IMR-90 (cell line): ENCODE results near the gene CSNK2A1. TPM values are rescaled to one million over a fixed set of nuclear protein-coding genes. Genes with fewer than 3 reads are reported as not detected.

Source experiments
- ATAC-seq: fragments of 200-7000 bp; cut with Tn5 transposase; 2 replicates; pipeline ENCODE4 v1.9.1; 2020; ENCODE audit warnings: low read depth, mild to moderate bottlenecking, moderate library complexity
- BruUV-seq: library from RNA; stranded (reverse); fragments of 400-500 nt; replicated peaks from 2 replicates; lab custom pipeline; 2021; lab: Mats Ljungman, UMichigan
- CTCF ChIA-PET: fragments of 300-600 bp; formaldehyde crosslinking; extraction: SDS; loops from one replicate; lab custom pipeline; 2021; ENCODE audit warnings: antibody characterized with exemption; lab: Yijun Ruan, JAX
- POLR2A ChIA-PET: fragments of 300-600 bp; sonication (Branson Sonifier 250); formaldehyde crosslinking; loops from one replicate; lab custom pipeline; 2022; ENCODE audit warnings: antibody characterized with exemption; ENCODE audit not compliant: unreplicated experiment; lab: Charles Lee
- DNase-seq: peaks from one replicate; pipeline ENCODE4 v3.0.0; 2013
- H2AFZ ChIP-seq: replicated peaks from 2 replicates; pipeline ENCODE3; 2013; ENCODE audit warnings: low read length, mild to moderate bottlenecking; ENCODE audit not compliant: poor library complexity
- H2AK5ac ChIP-seq: 2 replicates; pipeline ENCODE4 v1.6.1; 2013; ENCODE audit warnings: low read depth, low read length, inconsistent platforms
- H2AK9ac ChIP-seq: replicated peaks from 2 replicates; pipeline ENCODE3; 2013; ENCODE audit warnings: mild to moderate bottlenecking, low read depth, low read length, moderate library complexity; ENCODE audit not compliant: poor library complexity
- H2BK120ac ChIP-seq: 2 replicates; pipeline ENCODE4 v1.6.1; 2013; ENCODE audit warnings: low read depth, low read length, inconsistent platforms
- H2BK15ac ChIP-seq: 3 replicates; pipeline ENCODE4 v1.6.1; 2013; ENCODE audit warnings: low read depth, low read length, inconsistent platforms
- H2BK20ac ChIP-seq: 2 replicates; pipeline ENCODE4 v1.6.1; 2013; ENCODE audit warnings: low read depth, mild to moderate bottlenecking, inconsistent platforms, low read length, moderate library complexity
- H2BK5ac ChIP-seq: 2 replicates; pipeline ENCODE4 v1.6.1; 2013; ENCODE audit warnings: mild to moderate bottlenecking, low read depth, low read length, inconsistent platforms; ENCODE audit not compliant: poor library complexity, severe bottlenecking
- H3K14ac ChIP-seq: replicated peaks from 2 replicates; pipeline ENCODE4 v1.6.1; 2013; ENCODE audit warnings: low read depth, low read length, inconsistent platforms
- H3K18ac ChIP-seq: 2 replicates; pipeline ENCODE4 v1.6.1; 2013; ENCODE audit warnings: low read depth, low read length, control low read depth
- H3K23ac ChIP-seq: 2 replicates; pipeline ENCODE4 v1.6.1; 2013; ENCODE audit warnings: low read depth, low read length, inconsistent platforms
- H3K27ac ChIP-seq: 2 replicates; pipeline ENCODE4 v1.5.1; 2013; ENCODE audit warnings: mild to moderate bottlenecking, control low read depth, low read length; ENCODE audit not compliant: insufficient read depth
- H3K27me3 ChIP-seq: 2 replicates; pipeline ENCODE4 v1.6.1; 2013; ENCODE audit warnings: low read length; ENCODE audit not compliant: control insufficient read depth, insufficient read depth
- H3K36me3 ChIP-seq: 2 replicates; pipeline ENCODE4 v1.6.1; 2013; ENCODE audit warnings: low read length, mixed read lengths; ENCODE audit not compliant: control insufficient read depth, insufficient read depth
- H3K4ac ChIP-seq: 2 replicates; pipeline ENCODE4 v1.6.1; 2013; ENCODE audit warnings: low read depth, low read length, inconsistent platforms
- H3K4me1 ChIP-seq: 2 replicates; pipeline ENCODE4 v1.6.1; 2013; ENCODE audit warnings: low read length, mixed read lengths; ENCODE audit not compliant: control insufficient read depth, insufficient read depth
- H3K4me2 ChIP-seq: 2 replicates; pipeline ENCODE4 v1.6.1; 2013; ENCODE audit warnings: low read depth, mild to moderate bottlenecking, control low read depth, low read length, moderate library complexity
- H3K4me3 ChIP-seq: 2 replicates; pipeline ENCODE4 v1.5.1; 2013; ENCODE audit warnings: low read depth, mild to moderate bottlenecking, control low read depth, low read length, moderate library complexity; ENCODE audit not compliant: insufficient read depth
- H3K56ac ChIP-seq: 2 replicates; pipeline ENCODE4 v1.6.1; 2013; ENCODE audit warnings: low read length, inconsistent platforms; ENCODE audit not compliant: insufficient read depth; ENCODE audit errors: extremely low read depth
- H3K79me1 ChIP-seq, 2 experiments: 2 replicates each; pipeline ENCODE4 v1.6.1; 2013; ENCODE audit warnings: low read length in 2 of 2, inconsistent platforms in 1 of 2, low read depth in 1 of 2
- H3K9ac ChIP-seq: 2 replicates; pipeline ENCODE4 v1.6.1; 2013; ENCODE audit warnings: low read depth, low read length, control low read depth
- H3K9me1 ChIP-seq: 2 replicates; pipeline ENCODE4 v1.6.1; 2013; ENCODE audit warnings: low read length, inconsistent platforms; ENCODE audit not compliant: insufficient read depth
- H3K9me3 ChIP-seq: 2 replicates; pipeline ENCODE4 v1.6.1; 2013; ENCODE audit warnings: low read length; ENCODE audit not compliant: control insufficient read depth, insufficient read depth
- H4K20me1 ChIP-seq: 2 replicates; pipeline ENCODE4 v1.6.1; 2013; ENCODE audit warnings: low read length, inconsistent platforms; ENCODE audit not compliant: insufficient read depth
- H4K5ac ChIP-seq: 2 replicates; pipeline ENCODE4 v1.6.1; 2013; ENCODE audit warnings: mild to moderate bottlenecking, low read depth, low read length, control low read depth
- H4K8ac ChIP-seq, 2 experiments: 2 replicates each; pipeline ENCODE4 v1.6.1; 2013; ENCODE audit warnings: low read depth in 2 of 2, low read length in 2 of 2, control low read depth in 1 of 2, inconsistent platforms in 1 of 2
- H4K91ac ChIP-seq: 2 replicates; pipeline ENCODE4 v1.6.1; 2013; ENCODE audit warnings: low read depth, low read length, inconsistent platforms; ENCODE audit not compliant: insufficient read depth
- CEBPB ChIP-seq: IDR thresholded peaks from 2 replicates; pipeline ENCODE4 v1.6.1; 2012; ENCODE audit warnings: low read depth, low read length, improper control_type of control experiment
- CHD1 ChIP-seq: IDR thresholded peaks from 2 replicates; pipeline ENCODE4 v1.6.1; 2012; ENCODE audit warnings: low read depth, low read length, improper control_type of control experiment
- ELK1 ChIP-seq: fragments of 150-350 bp; IDR thresholded peaks from 2 replicates; pipeline ENCODE4 v1.6.1; 2016; ENCODE audit warnings: low read depth, mild to moderate bottlenecking, low read length, moderate library complexity, borderline replicate concordance
- MAZ ChIP-seq: IDR thresholded peaks from 2 replicates; pipeline ENCODE4 v1.6.1; 2012; ENCODE audit warnings: low read depth, mild to moderate bottlenecking, low read length, improper control_type of control experiment, moderate library complexity, borderline replicate concordance
- NFE2L2 ChIP-seq: fragments of 150-350 bp; IDR thresholded peaks from 2 replicates; pipeline ENCODE4 v1.6.1; 2016; ENCODE audit warnings: low read depth, mild to moderate bottlenecking, low read length
- POLR2A ChIP-seq: IDR thresholded peaks from 2 replicates; pipeline ENCODE4 v1.6.1; 2012; ENCODE audit warnings: mild to moderate bottlenecking, low read depth, low read length
- WGBS, 2 experiments: methylation state at CpG; one replicate each; pipeline versions ENCODE4 v1.1.5 to v1.1.7; 2013; ENCODE audit warnings: missing lambda C conversion rate in 2 of 2; ENCODE audit not compliant: insufficient read length in 1 of 2; ENCODE audit errors: extremely low coverage in 2 of 2; 5-methylcytosine and 5-hydroxymethylcytosine counted together
- dilution Hi-C: fragments of 300-500 bp; cut with HindIII; formaldehyde crosslinking; loops from one replicate; pipeline ENCODE4 v1.14.3; 2018; ENCODE audit warnings: low sequenced_read_pairs; ENCODE audit not compliant: unreplicated experiment
- in situ Hi-C: fragments of 300-500 bp; cut with MboI; formaldehyde crosslinking; loops from 3 replicates; pipeline ENCODE4 v1.14.3; 2019; ENCODE audit warnings: low sequenced_read_pairs, inconsistent platforms, mixed read lengths
- intact Hi-C: fragments of 100-400 bp; cut with micrococcal nuclease; formaldehyde crosslinking; loops from 2 replicates; pipeline ENCODE4 v1.10.0; 2022
- polyA plus RNA-seq, 3 experiments: library from polyadenylated mRNA; depleted of rRNA; stranded (reverse); fragments of >200 nt; gene quantifications; 2 replicates each; pipeline ENCODE4 v1.2.3, GENCODE V29; 2012; ENCODE audit warnings: low replicate concordance in 1 of 3
- total RNA-seq: library from RNA; depleted of rRNA; stranded (reverse); fragments of >200 nt; gene quantifications from 2 replicates; pipeline ENCODE4 v1.2.3, GENCODE V29; 2012

Gene CSNK2A1
- total and polyA plus RNA-seq, 2 of the 4 experiments (the other 2 are of a cell fraction), result 86.3 to 151 TPM

GRCh38 chr20:575230-575629 lies 31.6 kb upstream of the CSNK2A1 start:
- Histone ChIP-seq H3K14ac (no peak overlapping the region), H3K4me1 (no peaks in the 10 kb centered on the region), H3K56ac (no peak overlapping the region), H3K9ac (no peak overlapping the region), H2AK9ac (no peak overlapping the region), H3K4ac (no peak overlapping the region), H2BK15ac (no peak overlapping the region), H2BK120ac (no peak overlapping the region), H4K91ac (no peak overlapping the region), H3K18ac (no peak overlapping the region), H3K79me1 (no peaks in the 10 kb centered on the region), H3K23ac (no peak overlapping the region), H4K20me1 (no peaks in the 10 kb centered on the region), H3K4me3 (no peak overlapping the region), H3K36me3 (no peaks in the 10 kb centered on the region), H3K27me3 (peaks cover 33% of the 10 kb centered on the region), H4K5ac (no peak overlapping the region), H3K27ac (no peak overlapping the region), H2BK20ac (no peak overlapping the region), H2AK5ac (no peak overlapping the region), H3K9me1 (no peaks in the 10 kb centered on the region), H3K4me2 (no peak overlapping the region), H3K9me3 (no peaks in the 10 kb centered on the region), H2BK5ac (no peak overlapping the region), H4K8ac (no peak overlapping the region), H2AFZ (no peak overlapping the region)
- no peak for TF ChIP-seq ELK1
- TF ChIP-seq POLR2A, result no peak
- no peak for TF ChIP-seq CEBPB
- TF ChIP-seq MAZ, result no peak
- no peak for TF ChIP-seq CHD1
- TF ChIP-seq NFE2L2, result no peak
- no TSS peak for BruUV-seq
- intact Hi-C loops, result no loop called here
- WGBS, 2 experiments, result no CpG with 5 or more reads among the region's 3 CpGs
- DNase-seq (no peak), ATAC-seq (no peak)
- CTCF ChIA-PET, result no interaction called here
- POLR2A ChIA-PET, result no interaction called here
- dilution Hi-C loops, result no loop called here
- in situ Hi-C loops, result no loop called here
